ENCODE results near the gene SLC7A4. TPM values are rescaled to one million over a fixed set of nuclear protein-coding genes. Genes with fewer than 3 reads are reported as not detected.

The SLC7A4 gene
- total RNA-seq: 1 to 10 TPM; 1.5 to 4.1 TPM
- polyA plus RNA-seq (ENCODE audit: insufficient read length in 2 of 2): 1 to 10 TPM; 7.4 to 9.0 TPM
- long read RNA-seq, donor 1, partial matches to known transcripts: 0 of 4 reads
- long read RNA-seq, donor 1, other reads (novel, unspliced or antisense): 0 of 4 reads
- long read RNA-seq, donor 2, partial matches to known transcripts: 0 of 1 reads
- long read RNA-seq, donor 2, other reads (novel, unspliced or antisense): 0 of 1 reads
- long read RNA-seq, donor 3, partial matches to known transcripts: 0 of 1 reads
- long read RNA-seq, donor 3, other reads (novel, unspliced or antisense): 0 of 1 reads
- long read RNA-seq, donor 4: 0 reads

- H3K9me3 ChIP-seq (ENCODE audit: control insufficient read depth, insufficient read depth, low read length): no peaks in the 10 kb centered on the region
- H3K4me3 ChIP-seq (ENCODE audit: low read depth, low read length): peak within 1 kb of the TSS; percentile 26
- H3K27ac ChIP-seq (ENCODE audit: low read depth, low read length): no peak within 1 kb of the TSS
- H3K27me3 ChIP-seq (ENCODE audit: control insufficient read depth, insufficient read depth, low read length): peaks cover 10% of the 10 kb centered on the region
- whole genome bisulfite sequencing (ENCODE audit: insufficient coverage): 3% methylated on average over 56 of the region's 59 CpGs
- H3K4me1 ChIP-seq (ENCODE audit: control insufficient read depth, insufficient read depth, low read length): peaks cover 55% of the 10 kb centered on the region
- DNase-seq (ENCODE audit: low read depth in 4 of 6, low spot score in 6 of 6): peak in 2 of 6 donors; percentile 43 to 52
- H3K36me3 ChIP-seq (ENCODE audit: control insufficient read depth, insufficient read depth, low read length): peaks cover 28% of the 10 kb centered on the region
These were observed at the start of gene SLC7A4 for GRCh38 chr22:21032037-21032867. SLC7A4 (minus strand) TSS chr22:21032561; CDS start chr22:21031812, 749 bp downstream.

GRCh38 chr22:21080435-21081137 lies 48.2 kb upstream of the SLC7A4 start:
- Histone ChIP-seq H3K4me1 (ENCODE audit: control insufficient read depth, insufficient read depth, low read length) (no peaks in the 10 kb centered on the region), H3K27me3 (ENCODE audit: control insufficient read depth, insufficient read depth, low read length) (no peaks in the 10 kb centered on the region), H3K27ac (ENCODE audit: low read depth, low read length) (no peak overlapping the region), H3K36me3 (ENCODE audit: control insufficient read depth, insufficient read depth, low read length) (no peaks in the 10 kb centered on the region), H3K4me3 (ENCODE audit: low read depth, low read length) (no peak overlapping the region), H3K9me3 (ENCODE audit: control insufficient read depth, insufficient read depth, low read length) (no peaks in the 10 kb centered on the region)
- 93% methylated on average over 26 of the region's 31 CpGs for WGBS (ENCODE audit: insufficient coverage)
- DNase-seq (ENCODE audit: low read depth in 4 of 6, low spot score in 6 of 6): no peak

GRCh38 chr22:21079493-21079892 lies 47.1 kb upstream of the SLC7A4 start:
- Histone ChIP-seq H3K27ac (ENCODE audit: low read depth, low read length) (no peak overlapping the region), H3K4me1 (ENCODE audit: control insufficient read depth, insufficient read depth, low read length) (no peaks in the 10 kb centered on the region), H3K9me3 (ENCODE audit: control insufficient read depth, insufficient read depth, low read length) (no peaks in the 10 kb centered on the region), H3K4me3 (ENCODE audit: low read depth, low read length) (no peak overlapping the region), H3K36me3 (ENCODE audit: control insufficient read depth, insufficient read depth, low read length) (no peaks in the 10 kb centered on the region), H3K27me3 (ENCODE audit: control insufficient read depth, insufficient read depth, low read length) (no peaks in the 10 kb centered on the region)
- DNase-seq (ENCODE audit: low read depth in 4 of 6, low spot score in 6 of 6): no peak
- 82% methylated on average over 3 of the region's 5 CpGs for WGBS (ENCODE audit: insufficient coverage)

- Histone ChIP-seq H3K36me3 (ENCODE audit: control insufficient read depth, insufficient read depth, low read length) (no peaks in the 10 kb centered on the region), H3K9me3 (ENCODE audit: control insufficient read depth, insufficient read depth, low read length) (no peaks in the 10 kb centered on the region), H3K4me3 (ENCODE audit: low read depth, low read length) (no peak overlapping the region), H3K4me1 (ENCODE audit: control insufficient read depth, insufficient read depth, low read length) (no peaks in the 10 kb centered on the region), H3K27ac (ENCODE audit: low read depth, low read length) (no peak overlapping the region), H3K27me3 (ENCODE audit: control insufficient read depth, insufficient read depth, low read length) (no peaks in the 10 kb centered on the region)
- no peak for DNase-seq (ENCODE audit: low read depth in 4 of 6, low spot score in 6 of 6)
- WGBS (ENCODE audit: insufficient coverage): 79% methylated on average over 10 of the region's 11 CpGs
These were observed 46.6 kb upstream of the SLC7A4 start for GRCh38 chr22:21078916-21079315.

GRCh38 chr22:21077884-21078508 lies 45.6 kb upstream of the SLC7A4 start:
- Histone ChIP-seq H3K9me3 (ENCODE audit: control insufficient read depth, insufficient read depth, low read length) (no peaks in the 10 kb centered on the region), H3K27me3 (ENCODE audit: control insufficient read depth, insufficient read depth, low read length) (no peaks in the 10 kb centered on the region), H3K27ac (ENCODE audit: low read depth, low read length) (no peak overlapping the region), H3K4me1 (ENCODE audit: control insufficient read depth, insufficient read depth, low read length) (no peaks in the 10 kb centered on the region), H3K4me3 (ENCODE audit: low read depth, low read length) (no peak overlapping the region), H3K36me3 (ENCODE audit: control insufficient read depth, insufficient read depth, low read length) (no peaks in the 10 kb centered on the region)
- WGBS (ENCODE audit: insufficient coverage): 80% methylated on average over 13 of the region's 16 CpGs
- DNase-seq (ENCODE audit: low read depth in 4 of 6, low spot score in 6 of 6): no peak

GRCh38 chr22:21076912-21077625 lies 44.7 kb upstream of the SLC7A4 start:
- Histone ChIP-seq H3K27me3 (ENCODE audit: control insufficient read depth, insufficient read depth, low read length) (no peaks in the 10 kb centered on the region), H3K4me1 (ENCODE audit: control insufficient read depth, insufficient read depth, low read length) (no peaks in the 10 kb centered on the region), H3K4me3 (ENCODE audit: low read depth, low read length) (no peak overlapping the region), H3K9me3 (ENCODE audit: control insufficient read depth, insufficient read depth, low read length) (no peaks in the 10 kb centered on the region), H3K36me3 (ENCODE audit: control insufficient read depth, insufficient read depth, low read length) (no peaks in the 10 kb centered on the region), H3K27ac (ENCODE audit: low read depth, low read length) (no peak overlapping the region)
- DNase-seq (ENCODE audit: low read depth in 4 of 6, low spot score in 6 of 6): no peak
- 85% methylated on average over 19 of the region's 21 CpGs for WGBS (ENCODE audit: insufficient coverage)

GRCh38 chr22:21075516-21076138 lies 43.3 kb upstream of the SLC7A4 start:
- 97% methylated on average over 10 of the region's 14 CpGs for WGBS (ENCODE audit: insufficient coverage)
- DNase-seq (ENCODE audit: low read depth in 4 of 6, low spot score in 6 of 6): no peak
- no peak overlapping the region for H3K4me3 ChIP-seq (ENCODE audit: low read depth, low read length)
- no peak overlapping the region for H3K27ac ChIP-seq (ENCODE audit: low read depth, low read length)
- H3K27me3 ChIP-seq (ENCODE audit: control insufficient read depth, insufficient read depth, low read length): no peaks in the 10 kb centered on the region
- H3K36me3 ChIP-seq (ENCODE audit: control insufficient read depth, insufficient read depth, low read length): no peaks in the 10 kb centered on the region
- no peaks in the 10 kb centered on the region for H3K9me3 ChIP-seq (ENCODE audit: control insufficient read depth, insufficient read depth, low read length)
- H3K4me1 ChIP-seq (ENCODE audit: control insufficient read depth, insufficient read depth, low read length): no peaks in the 10 kb centered on the region

- Histone ChIP-seq H3K9me3 (ENCODE audit: control insufficient read depth, insufficient read depth, low read length) (no peaks in the 10 kb centered on the region), H3K27ac (ENCODE audit: low read depth, low read length) (no peak overlapping the region), H3K27me3 (ENCODE audit: control insufficient read depth, insufficient read depth, low read length) (no peaks in the 10 kb centered on the region), H3K36me3 (ENCODE audit: control insufficient read depth, insufficient read depth, low read length) (no peaks in the 10 kb centered on the region), H3K4me3 (ENCODE audit: low read depth, low read length) (no peak overlapping the region), H3K4me1 (ENCODE audit: control insufficient read depth, insufficient read depth, low read length) (no peaks in the 10 kb centered on the region)
- no peak for DNase-seq (ENCODE audit: low read depth in 4 of 6, low spot score in 6 of 6)
- WGBS (ENCODE audit: insufficient coverage): 65% methylated on average over 6 of the region's 7 CpGs
These were observed 41.8 kb upstream of the SLC7A4 start for GRCh38 chr22:21074102-21074715.

Measured in spinal cord (tissue), 10 donors.